ENCODE measurements around the gene CENPP.

CENPP gene

DNA sequence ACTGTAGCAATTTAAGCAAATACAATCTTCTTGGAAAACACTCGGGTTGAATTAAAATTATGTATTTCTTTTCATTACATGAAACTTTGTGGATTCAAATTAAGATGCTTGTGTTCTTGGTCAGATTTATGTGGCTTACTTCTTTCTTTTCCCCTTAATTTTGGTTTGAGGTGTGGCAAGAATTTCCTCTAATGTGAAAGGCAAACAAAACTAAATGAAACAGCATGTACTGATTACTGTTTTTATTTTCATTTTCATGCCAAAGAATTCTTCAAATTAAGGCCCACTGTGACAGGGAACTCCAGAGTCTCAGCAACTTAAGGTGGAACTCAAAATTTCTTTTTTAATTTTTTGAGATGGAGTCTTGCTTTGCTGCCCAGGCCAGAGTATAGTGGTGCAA, 98.6 kb downstream of the CENPP start, which contains the start of gene OMD:
TSS of gene OMD (minus strand) at position 132 of the 400 bp plus-strand sequence. CDS start 6,913 bp downstream, outside the sequence.
- TF ChIP-seq, protein P1, sequence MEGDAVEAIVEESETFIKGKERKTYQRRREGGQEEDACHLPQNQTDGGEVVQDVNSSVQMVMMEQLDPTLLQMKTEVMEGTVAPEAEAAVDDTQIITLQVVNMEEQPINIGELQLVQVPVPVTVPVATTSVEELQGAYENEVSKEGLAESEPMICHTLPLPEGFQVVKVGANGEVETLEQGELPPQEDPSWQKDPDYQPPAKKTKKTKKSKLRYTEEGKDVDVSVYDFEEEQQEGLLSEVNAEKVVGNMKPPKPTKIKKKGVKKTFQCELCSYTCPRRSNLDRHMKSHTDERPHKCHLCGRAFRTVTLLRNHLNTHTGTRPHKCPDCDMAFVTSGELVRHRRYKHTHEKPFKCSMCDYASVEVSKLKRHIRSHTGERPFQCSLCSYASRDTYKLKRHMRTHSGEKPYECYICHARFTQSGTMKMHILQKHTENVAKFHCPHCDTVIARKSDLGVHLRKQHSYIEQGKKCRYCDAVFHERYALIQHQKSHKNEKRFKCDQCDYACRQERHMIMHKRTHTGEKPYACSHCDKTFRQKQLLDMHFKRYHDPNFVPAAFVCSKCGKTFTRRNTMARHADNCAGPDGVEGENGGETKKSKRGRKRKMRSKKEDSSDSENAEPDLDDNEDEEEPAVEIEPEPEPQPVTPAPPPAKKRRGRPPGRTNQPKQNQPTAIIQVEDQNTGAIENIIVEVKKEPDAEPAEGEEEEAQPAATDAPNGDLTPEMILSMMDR (IDR thresholded peaks at IDR 0.05) = no peak
- Histone ChIP-seq H3K4me1 (peaks cover 0 to 31% (median 9%) of the 10 kb centered on the region in 4 donors), H3K27me3 (no peaks in the 10 kb centered on the region), H3K27ac (peak within 1 kb of the TSS; percentile 56 to 57), H3K9me3 (no peaks in the 10 kb centered on the region), H3K36me3 (no peaks in the 10 kb centered on the region), H3K4me3 (peak within 1 kb of the TSS; percentile 38 to 51)
- intact Hi-C loops (cut with DNase I; ENCODE audit: low total_unique reads) = no loop called here
- no peak for DNase-seq

DNA sequence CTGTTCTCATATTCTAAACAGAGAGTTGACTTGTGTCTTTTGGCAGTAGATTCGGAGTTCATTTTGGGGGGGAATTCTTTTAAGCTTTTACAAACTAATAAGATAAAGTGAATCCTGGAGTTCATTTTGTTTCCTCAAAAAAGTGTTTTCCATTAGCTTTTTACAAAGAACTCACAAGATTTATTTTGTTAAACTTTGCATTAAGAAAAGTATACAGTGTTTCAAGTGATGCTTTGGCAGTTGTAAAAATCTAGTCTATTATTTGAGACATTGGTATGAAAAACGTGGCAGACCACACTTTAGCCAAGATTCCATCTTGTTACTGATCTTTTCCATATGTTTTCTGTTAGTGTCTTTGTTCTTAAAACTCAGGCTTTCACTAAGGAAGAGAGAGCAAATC, 99.7 kb downstream of the CENPP start:
- no peak for DNase-seq
- TF ChIP-seq, protein P1 (IDR thresholded peaks at IDR 0.05) = no peak
- intact Hi-C loops (cut with DNase I; ENCODE audit: low total_unique reads) = no loop called here
- Histone ChIP-seq H3K4me3 (no peak overlapping the region), H3K9me3 (no peaks in the 10 kb centered on the region), H3K27ac (peak overlapping the region; percentile 2 to 56), H3K36me3 (no peaks in the 10 kb centered on the region), H3K27me3 (no peaks in the 10 kb centered on the region), H3K4me1 (peaks cover 0 to 31% (median 9%) of the 10 kb centered on the region in 4 donors)

DNA sequence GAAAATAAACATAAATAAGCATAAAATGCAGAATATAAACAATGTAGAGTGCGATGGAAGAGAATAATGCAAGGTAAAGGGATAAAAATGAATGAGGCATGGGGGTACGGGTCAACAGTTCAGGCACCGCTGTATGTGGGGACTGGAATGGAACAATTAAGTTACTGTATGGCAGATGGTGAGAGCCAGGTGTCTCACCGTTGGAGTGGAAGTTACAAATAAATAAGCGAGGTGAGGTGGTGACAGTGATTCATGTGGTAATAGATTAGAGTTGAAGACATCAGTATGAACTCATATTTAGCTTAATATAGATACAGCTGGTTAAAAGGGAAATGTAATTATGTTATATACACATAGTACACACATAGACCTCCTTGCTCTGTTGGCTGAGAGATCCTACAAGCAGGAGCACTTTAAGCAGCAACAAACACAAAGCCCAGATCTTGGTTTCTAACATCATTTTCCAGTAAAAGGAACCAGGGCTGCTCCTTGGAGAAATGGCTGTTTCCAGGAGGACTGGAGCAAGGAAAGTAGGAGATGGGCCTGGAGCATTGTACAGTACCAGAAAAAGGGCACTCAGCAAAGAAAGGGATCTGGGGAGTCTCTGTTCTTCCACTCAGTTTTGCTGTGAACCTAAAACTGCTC, 100.9 kb downstream of the CENPP start:
- Histone ChIP-seq H3K4me1 (peaks cover 0 to 23% (median 9%) of the 10 kb centered on the region in 4 donors), H3K4me3 (no peak overlapping the region), H3K9me3 (no peaks in the 10 kb centered on the region), H3K27me3 (no peaks in the 10 kb centered on the region), H3K27ac (peak overlapping the region; percentile 2 to 56), H3K36me3 (no peaks in the 10 kb centered on the region)
- TF ChIP-seq, protein P1 (IDR thresholded peaks at IDR 0.05) = no peak
- no peak for DNase-seq
- intact Hi-C loops (cut with DNase I; ENCODE audit: low total_unique reads) = no loop called here

DNA sequence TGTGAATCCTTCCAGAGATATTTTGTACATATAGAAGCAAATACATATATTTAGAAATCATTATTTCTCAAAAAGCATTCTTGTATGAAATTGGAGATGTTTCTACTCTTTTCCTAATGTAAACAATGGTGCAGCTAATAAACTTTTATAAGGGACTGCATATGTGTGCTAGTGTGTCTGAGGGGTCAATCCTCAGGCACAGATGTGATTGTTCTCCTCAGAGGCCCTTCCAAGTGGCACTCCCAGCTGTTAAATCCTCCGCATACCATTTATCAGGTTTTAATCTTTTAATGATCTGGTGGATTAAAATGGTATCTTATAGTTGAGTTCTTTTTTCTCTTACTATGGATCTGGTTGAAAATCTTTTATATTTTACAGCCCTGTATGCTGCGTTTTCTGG, 104.1 kb downstream of the CENPP start:
- TF ChIP-seq, protein P1 (IDR thresholded peaks at IDR 0.05) = no peak
- no peak overlapping the region for H3K4me3 ChIP-seq
- H3K36me3 ChIP-seq = no peaks in the 10 kb centered on the region
- no peaks in the 10 kb centered on the region for H3K9me3 ChIP-seq
- DNase-seq = no peak
- no peak overlapping the region for H3K27ac ChIP-seq
- H3K27me3 ChIP-seq = no peaks in the 10 kb centered on the region
- intact Hi-C loops (cut with DNase I; ENCODE audit: low total_unique reads) = no loop called here
- H3K4me1 ChIP-seq = peaks cover 0 to 16% (median 7%) of the 10 kb centered on the region in 4 donors

DNA sequence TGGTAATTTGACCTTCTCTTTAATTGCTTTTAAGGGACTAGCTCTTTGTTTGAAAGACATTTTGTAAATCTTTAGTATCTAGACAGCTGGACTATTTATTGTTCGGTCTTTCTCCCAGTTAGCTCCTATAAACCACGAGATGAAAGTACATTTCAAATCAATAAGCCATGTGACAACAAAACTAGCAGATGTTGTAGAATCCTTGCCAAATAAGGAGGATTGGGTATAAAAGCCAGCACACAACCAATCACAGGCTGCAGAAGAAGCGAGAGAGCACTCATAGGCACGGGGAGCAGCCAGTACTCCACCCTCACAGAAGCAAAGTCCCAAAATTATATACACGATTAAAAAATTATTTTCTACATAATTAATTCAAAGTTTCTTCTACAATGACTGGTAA, 106.6 kb downstream of the CENPP start:
- H3K27me3 ChIP-seq = no peaks in the 10 kb centered on the region
- no peaks in the 10 kb centered on the region for H3K9me3 ChIP-seq
- H3K36me3 ChIP-seq = no peaks in the 10 kb centered on the region
- intact Hi-C loops (cut with DNase I; ENCODE audit: low total_unique reads) = no loop called here
- no peak for DNase-seq
- TF ChIP-seq, protein P1 (IDR thresholded peaks at IDR 0.05) = no peak
- H3K4me3 ChIP-seq = no peak overlapping the region
- no peaks in the 10 kb centered on the region for H3K4me1 ChIP-seq
- H3K27ac ChIP-seq = no peak overlapping the region
